GM12878 (cell line): Measurements from ENCODE around the gene CWC27.

Source experiments
- MAX ChIP-seq: IDR thresholded peaks from 2 replicates; pipeline ENCODE4 v1.6.1; 2012; ENCODE audit warnings: low read depth, low read length, improper control_type of control experiment
- MEF2B ChIP-seq: fragments of 450-650 bp; IDR thresholded peaks from 2 replicates; pipeline ENCODE4 v1.6.1; 2018; ENCODE audit warnings: mild to moderate bottlenecking, moderate library complexity; ENCODE audit not compliant: partially characterized antibody, poor library complexity, severe bottlenecking
- RFX5 ChIP-seq: IDR thresholded peaks from 2 replicates; pipeline ENCODE4 v1.6.1; 2011; ENCODE audit warnings: low read depth, low read length, improper control_type of control experiment
- SIN3A ChIP-seq: IDR thresholded peaks from 2 replicates; pipeline ENCODE4 v1.6.1; 2012; ENCODE audit warnings: low read depth, low read length, improper control_type of control experiment
- SPI1 ChIP-seq: IDR thresholded peaks from 2 replicates; pipeline ENCODE4 v1.6.1; 2011; ENCODE audit warnings: low read depth, mild to moderate bottlenecking, low read length, moderate library complexity, borderline replicate concordance; ENCODE audit not compliant: insufficient read depth

- no peak for TF ChIP-seq MEF2B
- TF ChIP-seq SPI1, result no peak
- no peak for TF ChIP-seq MAX
- no peak for TF ChIP-seq RFX5
- TF ChIP-seq SIN3A, result no peak
These were observed 112.1 kb downstream of the CWC27 start for GRCh38 chr5:64880821-64881220.
